Measurements from ENCODE around the gene STRN3. TPM values are rescaled to one million over a fixed set of nuclear protein-coding genes. Genes with fewer than 3 reads are reported as not detected.
"Not testable (repeated sequence)": the region's sequence is repeated elsewhere in the genome, so short reads cannot be mapped to it uniquely, and the experiment has no call there.

Gene STRN3
- total and polyA plus RNA-seq, 9 donors: 31.6 to 56.1 (median 42.1) TPM

DNA sequence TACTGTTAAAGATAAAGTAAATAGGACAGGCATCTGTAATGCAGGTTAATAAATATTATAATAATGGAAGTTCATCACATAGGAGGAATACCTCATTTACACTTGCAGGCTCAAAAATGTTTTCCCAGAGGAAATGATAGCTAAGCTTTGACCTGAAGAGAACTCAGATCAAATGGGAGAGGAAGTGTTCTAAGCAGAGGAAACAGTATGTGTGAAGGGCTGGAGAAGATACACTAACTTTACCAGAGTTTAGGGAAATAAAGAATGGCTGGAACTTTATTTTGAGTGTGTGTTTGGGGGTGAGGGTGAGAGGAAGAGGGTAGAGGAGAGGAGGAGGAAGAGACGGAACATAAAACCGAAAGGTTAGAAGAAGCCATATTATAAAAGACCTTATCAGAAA lies 34.8 kb downstream of the STRN3 start:
- no peak overlapping the region for H3K4me3 ChIP-seq (ENCODE audit: low read length)
- H3K27ac ChIP-seq (ENCODE audit: low read length): no peak overlapping the region
- no peaks in the 10 kb centered on the region for H3K27me3 ChIP-seq (ENCODE audit: control insufficient read depth, insufficient read depth, low read length)
- H3K36me3 ChIP-seq (ENCODE audit: control insufficient read depth, insufficient read depth, low read length): no peaks in the 10 kb centered on the region
- DNase-seq: no peak
- H3K9me3 ChIP-seq (replicated peaks; ENCODE audit: control insufficient read depth, low read depth, low read length): no peaks in the 10 kb centered on the region
- WGBS (ENCODE audit: insufficient coverage): no CpG with 5 or more reads among the region's 2 CpGs
- peaks cover 8% of the 10 kb centered on the region for H3K4me1 ChIP-seq (ENCODE audit: control insufficient read depth, insufficient read depth, low read length)

DNA sequence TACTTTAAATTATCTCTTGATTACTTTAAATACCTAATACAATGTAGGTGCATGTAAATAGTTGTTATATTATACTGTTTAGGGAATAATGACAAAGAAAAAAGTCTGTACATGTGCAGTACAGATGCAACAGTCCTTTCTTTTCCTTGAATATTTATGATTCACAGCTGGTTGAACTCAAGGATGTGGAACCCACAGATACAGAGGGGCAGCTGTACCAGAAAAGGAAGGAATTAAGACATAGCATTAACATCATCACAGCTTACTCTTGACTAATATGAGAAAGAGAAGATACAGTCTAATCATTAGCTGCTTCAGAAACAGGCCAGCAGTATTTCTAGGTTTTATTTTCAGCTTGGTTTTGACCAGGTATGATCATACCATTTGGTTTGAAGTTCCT lies 35.4 kb downstream of the STRN3 start:
- Histone ChIP-seq H3K27ac (ENCODE audit: low read length) (no peak overlapping the region), H3K4me3 (ENCODE audit: low read length) (no peak overlapping the region), H3K27me3 (ENCODE audit: control insufficient read depth, insufficient read depth, low read length) (no peaks in the 10 kb centered on the region), H3K4me1 (ENCODE audit: control insufficient read depth, insufficient read depth, low read length) (peaks cover 4% of the 10 kb centered on the region), H3K36me3 (ENCODE audit: control insufficient read depth, insufficient read depth, low read length) (no peaks in the 10 kb centered on the region), H3K9me3 (replicated peaks; ENCODE audit: control insufficient read depth, low read depth, low read length) (no peaks in the 10 kb centered on the region)
- DNase-seq: no peak

DNA sequence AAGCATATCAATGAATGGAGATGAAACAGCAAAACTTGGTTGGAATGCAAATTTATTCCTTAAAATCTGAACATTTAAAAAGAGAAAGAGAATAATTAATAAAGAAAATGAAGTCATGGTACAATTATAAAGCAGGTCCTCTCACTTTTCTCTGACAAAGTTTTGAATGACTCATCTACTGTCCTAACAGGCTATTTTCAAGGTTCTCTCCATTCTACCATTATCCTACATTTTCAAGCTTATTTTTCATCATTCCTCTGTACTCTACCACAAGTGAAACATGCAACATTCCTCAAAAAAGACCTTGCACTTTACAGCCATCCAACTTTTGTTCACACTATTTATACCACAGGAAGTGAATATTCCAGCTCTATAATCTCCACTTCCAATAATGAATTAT lies 37.7 kb downstream of the STRN3 start:
- Histone ChIP-seq H3K9me3 (replicated peaks; ENCODE audit: control insufficient read depth, low read depth, low read length) (no peaks in the 10 kb centered on the region), H3K36me3 (ENCODE audit: control insufficient read depth, insufficient read depth, low read length) (no peaks in the 10 kb centered on the region), H3K27ac (ENCODE audit: low read length) (no peak overlapping the region), H3K4me1 (ENCODE audit: control insufficient read depth, insufficient read depth, low read length) (peaks cover 2% of the 10 kb centered on the region), H3K4me3 (ENCODE audit: low read length) (no peak overlapping the region), H3K27me3 (ENCODE audit: control insufficient read depth, insufficient read depth, low read length) (no peaks in the 10 kb centered on the region)
- DNase-seq: no peak

DNA sequence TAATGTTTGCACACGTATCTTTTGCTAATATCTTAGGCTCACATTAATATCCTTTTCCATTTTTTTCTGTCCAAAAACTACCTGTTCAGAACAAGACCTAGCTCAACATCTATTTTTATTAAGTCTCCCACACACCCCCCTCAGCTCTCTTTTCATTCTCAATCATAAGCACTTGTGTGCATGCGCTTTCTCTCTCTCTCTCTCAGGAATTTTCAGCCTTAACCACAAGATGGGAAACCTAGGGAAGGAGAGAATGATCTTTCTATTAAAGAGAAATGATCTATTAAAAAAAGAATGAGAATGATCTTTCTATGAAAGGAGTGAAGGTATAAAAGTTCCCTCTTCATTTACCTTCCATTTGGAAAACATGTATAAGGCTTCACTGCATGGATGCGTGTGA lies 40.4 kb downstream of the STRN3 start:
- no peaks in the 10 kb centered on the region for H3K36me3 ChIP-seq (ENCODE audit: control insufficient read depth, insufficient read depth, low read length)
- H3K27ac ChIP-seq (ENCODE audit: low read length): no peak overlapping the region
- H3K4me1 ChIP-seq (ENCODE audit: control insufficient read depth, insufficient read depth, low read length): peaks cover 2% of the 10 kb centered on the region
- no CpG with 5 or more reads among the region's 3 CpGs for WGBS (ENCODE audit: insufficient coverage)
- no peaks in the 10 kb centered on the region for H3K27me3 ChIP-seq (ENCODE audit: control insufficient read depth, insufficient read depth, low read length)
- no peak for DNase-seq
- no peaks in the 10 kb centered on the region for H3K9me3 ChIP-seq (replicated peaks; ENCODE audit: control insufficient read depth, low read depth, low read length)
- no peak overlapping the region for H3K4me3 ChIP-seq (ENCODE audit: low read length)

DNA sequence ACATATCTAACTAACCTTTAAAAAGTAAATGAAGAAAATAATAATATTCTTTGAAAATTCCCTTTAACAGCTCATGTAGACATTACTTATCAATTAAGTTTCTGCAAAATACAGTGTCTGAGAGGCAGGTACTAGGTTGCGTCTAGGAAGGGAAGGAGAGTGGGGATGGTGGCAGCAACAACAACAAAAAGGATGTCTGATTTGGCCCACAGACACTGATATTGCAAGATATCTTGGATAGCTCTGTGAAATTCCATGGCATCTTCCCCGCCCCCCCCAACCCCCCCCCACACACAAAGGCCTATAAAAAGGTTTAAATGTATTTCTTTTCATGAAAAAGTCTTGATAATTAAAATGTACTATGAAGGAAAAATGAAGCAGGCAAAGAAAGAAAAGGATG lies 42.3 kb downstream of the STRN3 start:
- H3K9me3 ChIP-seq (replicated peaks; ENCODE audit: control insufficient read depth, low read depth, low read length): no peaks in the 10 kb centered on the region
- no peaks in the 10 kb centered on the region for H3K27me3 ChIP-seq (ENCODE audit: control insufficient read depth, insufficient read depth, low read length)
- H3K4me1 ChIP-seq (ENCODE audit: control insufficient read depth, insufficient read depth, low read length): peaks cover 2% of the 10 kb centered on the region
- DNase-seq: no peak
- H3K36me3 ChIP-seq (ENCODE audit: control insufficient read depth, insufficient read depth, low read length): no peaks in the 10 kb centered on the region
- no CpG with 5 or more reads among the region's 2 CpGs for WGBS (ENCODE audit: insufficient coverage)
- no peak overlapping the region for H3K27ac ChIP-seq (ENCODE audit: low read length)
- H3K4me3 ChIP-seq (ENCODE audit: low read length): no peak overlapping the region

DNA sequence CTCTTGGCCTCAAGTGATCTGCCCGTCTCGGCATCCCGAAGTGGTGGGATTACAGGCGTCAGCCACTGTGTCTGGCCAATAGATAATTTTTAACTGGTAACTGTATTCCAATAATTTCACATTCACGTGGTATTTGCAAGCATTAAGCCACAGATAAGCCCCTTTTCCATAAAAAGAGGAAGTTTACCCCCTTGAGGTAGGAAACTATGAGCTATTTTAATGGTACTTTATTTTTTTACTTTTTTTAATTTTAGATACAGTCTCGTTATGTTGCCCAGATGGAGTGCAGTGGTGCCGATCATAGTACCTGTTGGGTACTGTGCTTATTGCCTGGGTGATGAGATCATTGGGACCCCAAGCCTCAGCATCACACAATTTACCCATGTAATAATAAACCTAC lies 43.6 kb downstream of the STRN3 start:
- no peak for DNase-seq
- Histone ChIP-seq H3K4me3 (ENCODE audit: low read length) (no peak overlapping the region), H3K9me3 (replicated peaks; ENCODE audit: control insufficient read depth, low read depth, low read length) (no peaks in the 10 kb centered on the region), H3K36me3 (ENCODE audit: control insufficient read depth, insufficient read depth, low read length) (no peaks in the 10 kb centered on the region), H3K4me1 (ENCODE audit: control insufficient read depth, insufficient read depth, low read length) (no peaks in the 10 kb centered on the region), H3K27ac (ENCODE audit: low read length) (no peak overlapping the region), H3K27me3 (ENCODE audit: control insufficient read depth, insufficient read depth, low read length) (no peaks in the 10 kb centered on the region)
- WGBS (ENCODE audit: insufficient coverage): no CpG with 5 or more reads among the region's 7 CpGs

DNA sequence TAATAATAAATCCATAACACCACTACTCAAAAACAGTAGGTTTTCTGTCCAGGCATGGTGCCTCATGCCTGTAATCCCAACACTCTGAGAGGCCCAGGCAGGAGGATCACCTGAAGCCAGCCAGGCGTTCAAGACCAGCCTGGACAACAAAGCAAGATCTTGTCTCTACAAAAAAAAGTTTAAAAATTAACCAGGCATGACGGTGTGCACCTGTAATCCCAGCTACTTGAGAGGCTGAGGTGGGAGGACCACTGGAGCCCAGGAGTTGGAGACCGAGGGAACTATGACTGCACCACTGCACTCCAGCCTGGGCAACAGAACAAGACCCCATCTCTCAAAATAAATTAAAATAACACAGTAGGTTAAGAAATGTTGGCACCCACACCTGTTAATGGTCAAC lies 45.2 kb downstream of the STRN3 start:
- Histone ChIP-seq H3K36me3 (ENCODE audit: control insufficient read depth, insufficient read depth, low read length) (no peaks in the 10 kb centered on the region), H3K27ac (ENCODE audit: low read length) (no peak overlapping the region), H3K4me1 (ENCODE audit: control insufficient read depth, insufficient read depth, low read length) (no peaks in the 10 kb centered on the region), H3K9me3 (replicated peaks; ENCODE audit: control insufficient read depth, low read depth, low read length) (no peaks in the 10 kb centered on the region), H3K4me3 (ENCODE audit: low read length) (no peak overlapping the region), H3K27me3 (ENCODE audit: control insufficient read depth, insufficient read depth, low read length) (no peaks in the 10 kb centered on the region)
- WGBS (ENCODE audit: insufficient coverage): no CpG with 5 or more reads among the region's 3 CpGs
- no peak for DNase-seq

DNA sequence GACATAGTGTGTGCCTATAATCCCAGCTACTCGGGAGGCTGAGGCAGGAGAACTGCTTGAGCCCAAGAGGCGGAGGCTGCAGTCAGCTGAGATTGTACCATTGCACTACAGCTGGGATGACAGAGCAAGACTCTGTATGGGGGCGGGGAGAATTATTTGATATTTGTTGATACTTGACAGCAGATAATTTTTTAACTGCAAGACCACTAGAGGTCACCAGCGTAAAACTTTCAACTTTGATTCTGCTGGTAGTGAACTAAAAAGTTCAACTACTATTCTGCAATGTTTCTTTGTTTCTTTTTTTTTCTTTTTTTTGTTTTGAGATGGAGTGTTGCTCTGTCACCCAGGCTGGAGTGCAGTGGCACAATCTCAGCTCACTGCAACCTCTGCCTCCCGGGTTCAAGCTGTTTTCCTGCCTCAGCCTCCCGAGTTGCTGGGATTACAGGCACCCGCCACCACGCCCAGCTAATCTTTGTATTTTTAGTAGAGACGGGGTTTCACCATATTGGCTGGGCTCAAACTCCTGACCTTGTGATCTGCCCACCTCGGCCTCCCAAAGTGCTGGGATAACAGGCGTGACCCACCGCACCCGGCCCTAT lies 46.0 kb downstream of the STRN3 start:
- H3K36me3 ChIP-seq (ENCODE audit: control insufficient read depth, insufficient read depth, low read length); H3K27me3 ChIP-seq (ENCODE audit: control insufficient read depth, insufficient read depth, low read length); H3K27ac ChIP-seq (ENCODE audit: low read length); H3K9me3 ChIP-seq (replicated peaks; ENCODE audit: control insufficient read depth, low read depth, low read length); H3K4me3 ChIP-seq (ENCODE audit: low read length); H3K4me1 ChIP-seq (ENCODE audit: control insufficient read depth, insufficient read depth, low read length): not testable (repeated sequence)
- peak; percentile 80 for DNase-seq
- 89% methylated on average over 10 of the region's 13 CpGs for WGBS (ENCODE audit: insufficient coverage)

DNA sequence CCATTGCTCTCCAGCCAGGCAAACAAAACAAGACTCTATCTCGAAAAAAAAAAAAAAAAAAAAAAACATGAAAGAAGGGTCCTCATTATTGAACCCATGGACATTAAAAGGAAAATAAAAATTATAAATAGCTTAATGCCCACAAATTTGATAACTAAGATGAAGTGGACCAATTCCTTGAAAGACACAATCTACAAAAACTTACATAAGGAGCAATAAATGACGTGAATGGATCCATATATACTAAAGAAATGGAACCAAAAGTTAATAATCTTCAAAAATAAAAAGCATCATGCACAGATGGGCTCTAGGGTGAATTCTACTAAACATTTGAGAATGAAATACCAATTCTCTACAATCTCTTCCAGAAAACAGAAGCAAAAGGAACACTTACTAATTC lies 48.4 kb downstream of the STRN3 start:
- H3K27me3 ChIP-seq (ENCODE audit: control insufficient read depth, insufficient read depth, low read length): no peaks in the 10 kb centered on the region
- WGBS (ENCODE audit: insufficient coverage): no CpG with 5 or more reads among the region's 2 CpGs
- H3K27ac ChIP-seq (ENCODE audit: low read length): no peak overlapping the region
- H3K9me3 ChIP-seq (replicated peaks; ENCODE audit: control insufficient read depth, low read depth, low read length): no peaks in the 10 kb centered on the region
- H3K4me1 ChIP-seq (ENCODE audit: control insufficient read depth, insufficient read depth, low read length): no peaks in the 10 kb centered on the region
- DNase-seq: no peak
- H3K4me3 ChIP-seq (ENCODE audit: low read length): no peak overlapping the region
- H3K36me3 ChIP-seq (ENCODE audit: control insufficient read depth, insufficient read depth, low read length): no peaks in the 10 kb centered on the region

DNA sequence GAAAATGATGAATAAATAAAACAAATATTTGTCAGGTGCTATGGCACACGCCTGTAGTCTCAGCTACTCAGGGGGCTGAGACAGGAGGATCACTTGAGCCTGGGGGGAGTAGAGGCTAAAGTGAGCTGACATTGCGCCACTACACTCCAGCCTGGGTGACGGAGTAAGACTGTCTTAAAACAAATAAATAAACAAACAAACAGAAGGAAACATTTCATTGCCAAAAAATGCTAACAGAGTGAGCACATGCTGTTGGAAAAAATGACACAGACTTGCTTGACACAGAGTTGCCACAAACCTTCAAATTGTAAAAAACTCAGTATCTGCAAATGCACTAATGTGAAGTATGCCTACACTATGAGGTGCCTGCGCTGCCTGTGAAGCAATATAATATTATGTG lies 51.6 kb downstream of the STRN3 start:
- Histone ChIP-seq H3K36me3 (ENCODE audit: control insufficient read depth, insufficient read depth, low read length) (no peaks in the 10 kb centered on the region), H3K4me1 (ENCODE audit: control insufficient read depth, insufficient read depth, low read length) (no peaks in the 10 kb centered on the region), H3K9me3 (replicated peaks; ENCODE audit: control insufficient read depth, low read depth, low read length) (peaks cover 4% of the 10 kb centered on the region), H3K27ac (ENCODE audit: low read length) (no peak overlapping the region), H3K27me3 (ENCODE audit: control insufficient read depth, insufficient read depth, low read length) (no peaks in the 10 kb centered on the region), H3K4me3 (ENCODE audit: low read length) (no peak overlapping the region)
- no CpG with 5 or more reads among the region's 4 CpGs for WGBS (ENCODE audit: insufficient coverage)
- DNase-seq: peak; percentile 30

DNA sequence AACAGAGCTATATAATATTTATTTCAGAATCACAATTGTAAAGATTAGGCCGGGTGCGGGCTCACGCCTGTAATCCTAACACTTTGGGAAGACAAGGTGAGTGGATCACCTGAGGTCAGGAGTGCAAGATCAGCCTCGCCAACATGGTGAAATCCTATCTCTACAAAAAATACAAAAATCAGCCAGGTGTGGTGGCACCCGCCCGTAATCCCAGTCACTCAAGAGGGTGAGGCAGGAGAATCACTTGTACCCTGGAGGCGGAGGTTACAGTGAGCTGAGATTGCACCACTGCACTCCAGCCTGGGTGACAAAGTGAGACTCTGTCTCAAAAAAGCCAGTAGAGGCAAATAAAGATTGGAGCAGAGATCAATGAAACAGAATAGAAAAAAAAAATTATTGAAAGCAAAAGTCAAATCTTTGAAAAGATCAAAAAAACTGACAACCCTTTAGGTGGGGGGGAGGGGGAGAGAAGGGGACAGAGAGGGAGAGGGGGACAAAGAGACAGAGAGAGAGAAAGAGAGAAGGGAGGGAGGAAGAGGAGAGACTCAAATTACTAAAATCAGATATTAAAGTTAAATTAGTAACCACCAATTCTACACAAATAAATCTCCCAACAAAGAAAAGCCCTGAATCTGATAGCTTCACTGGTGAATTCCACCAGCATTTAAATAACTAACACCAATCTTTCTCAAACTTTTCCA lies 53.1 kb downstream of the STRN3 start:
- peaks cover 4% of the 10 kb centered on the region for H3K9me3 ChIP-seq (replicated peaks; ENCODE audit: control insufficient read depth, low read depth, low read length)
- DNase-seq: no peak
- H3K4me1 ChIP-seq (ENCODE audit: control insufficient read depth, insufficient read depth, low read length): no peaks in the 10 kb centered on the region
- H3K36me3 ChIP-seq (ENCODE audit: control insufficient read depth, insufficient read depth, low read length): no peaks in the 10 kb centered on the region
- H3K4me3 ChIP-seq (ENCODE audit: low read length): no peak overlapping the region
- no peak overlapping the region for H3K27ac ChIP-seq (ENCODE audit: low read length)
- 100% methylated on average over 1 of the region's 7 CpGs for WGBS (ENCODE audit: insufficient coverage)
- H3K27me3 ChIP-seq (ENCODE audit: control insufficient read depth, insufficient read depth, low read length): no peaks in the 10 kb centered on the region
